ENCODE data around the gene MEG3.

Gene MEG3

GRCh38 chr14:100896369-100897060, 70.6 kb downstream of the MEG3 start:
- no peak for DNase-seq (ENCODE audit: low read depth in 2 of 2)

- no peak for DNase-seq (ENCODE audit: low read depth in 2 of 2)
Observed at GRCh38 chr14:100898465-100898864, 72.5 kb downstream of the MEG3 start.

- DNase-seq (ENCODE audit: low read depth in 2 of 2): no peak
Observed at GRCh38 chr14:100898935-100899883, 73.3 kb downstream of the MEG3 start.

GRCh38 chr14:100899884-100900771, 74.2 kb downstream of the MEG3 start:
- no peak for DNase-seq (ENCODE audit: low read depth in 2 of 2)

- DNase-seq (ENCODE audit: low read depth in 2 of 2): peak; percentile 8 to 13
Observed at GRCh38 chr14:100900837-100901390, 75.0 kb downstream of the MEG3 start.

GRCh38 chr14:100901391-100902183, 75.7 kb downstream of the MEG3 start:
- no peak for DNase-seq (ENCODE audit: low read depth in 2 of 2)

GRCh38 chr14:100902295-100903133, 76.6 kb downstream of the MEG3 start:
- DNase-seq (ENCODE audit: low read depth in 2 of 2): no peak

- no peak for DNase-seq (ENCODE audit: low read depth in 2 of 2)
Observed at GRCh38 chr14:100903134-100903468, 77.2 kb downstream of the MEG3 start.

- DNase-seq (ENCODE audit: low read depth in 2 of 2): no peak
Observed at GRCh38 chr14:100903672-100904185, 77.8 kb downstream of the MEG3 start, which contains the start of gene RTL1. Gene RTL1 (minus strand): TSS chr14:100903722. CDS start chr14:100884788, 18,934 bp downstream.

GRCh38 chr14:100904307-100905087, 78.6 kb downstream of the MEG3 start:
- no peak for DNase-seq (ENCODE audit: low read depth in 2 of 2)

GRCh38 chr14:100905166-100905565, 79.2 kb downstream of the MEG3 start:
- no peak for DNase-seq (ENCODE audit: low read depth in 2 of 2)

- DNase-seq (ENCODE audit: low read depth in 2 of 2): no peak
Observed at GRCh38 chr14:100906420-100906819, 80.5 kb downstream of the MEG3 start.

GRCh38 chr14:100907240-100907639, 81.3 kb downstream of the MEG3 start:
- no peak for DNase-seq (ENCODE audit: low read depth in 2 of 2)

GRCh38 chr14:100909439-100909838, 83.5 kb downstream of the MEG3 start:
- no peak for DNase-seq (ENCODE audit: low read depth in 2 of 2)

Measured in stimulated activated CD8-positive, alpha-beta memory T cell treated with anti-CD3 and anti-CD28 coated beads, Interleukin-2, amount 100 ng/mL, for 48 hours (primary cell).